Amniotic stem cell (primary cell): Measurements from ENCODE around the gene GOLPH3.
"Not testable (repeated sequence)": the region's sequence is repeated elsewhere in the genome, so short reads cannot be mapped to it uniquely, and the experiment has no call there.

Source experiments
- DNase-seq: peaks from one replicate; lab custom pipeline; 2025; lab: John Stamatoyannopoulos, UW

Gene GOLPH3

GRCh38 chr5:32135086-32135485 lies 39.0 kb downstream of the GOLPH3 start:
- DNase-seq: no peak

- no peak for DNase-seq
Observed at GRCh38 chr5:32132757-32133156, 41.4 kb downstream of the GOLPH3 start.

- DNase-seq: no peak
Observed at GRCh38 chr5:32131604-32132003, 42.5 kb downstream of the GOLPH3 start.

GRCh38 chr5:32130865-32131264 lies 43.3 kb downstream of the GOLPH3 start:
- DNase-seq: no peak

- DNase-seq: no peak
Observed at GRCh38 chr5:32129074-32129598, 45.0 kb downstream of the GOLPH3 start.

- DNase-seq: no peak
Observed at GRCh38 chr5:32127711-32128110, 46.4 kb downstream of the GOLPH3 start.

- no peak for DNase-seq
Observed at GRCh38 chr5:32126691-32127090, 47.4 kb downstream of the GOLPH3 start.

- no peak for DNase-seq
Observed at GRCh38 chr5:32123889-32124676, 50.0 kb downstream of the GOLPH3 start.

- DNase-seq: no peak
Observed at GRCh38 chr5:32123058-32123805, 50.9 kb downstream of the GOLPH3 start.

GRCh38 chr5:32118922-32119321 lies 55.2 kb downstream of the GOLPH3 start:
- not testable (repeated sequence) for DNase-seq

GRCh38 chr5:32116574-32117313 lies 57.4 kb downstream of the GOLPH3 start:
- no peak for DNase-seq

GRCh38 chr5:32115985-32116384 lies 58.1 kb downstream of the GOLPH3 start:
- no peak for DNase-seq

- DNase-seq: no peak
Observed at GRCh38 chr5:32110111-32110696, 63.9 kb downstream of the GOLPH3 start.

- DNase-seq: no peak
Observed at GRCh38 chr5:32109236-32109635, 64.9 kb downstream of the GOLPH3 start.

- DNase-seq: no peak
Observed at GRCh38 chr5:32108167-32108566, 66.0 kb downstream of the GOLPH3 start.

- no peak for DNase-seq
Observed at GRCh38 chr5:32107291-32107690, 66.8 kb downstream of the GOLPH3 start.

GRCh38 chr5:32103521-32103920 lies 70.6 kb downstream of the GOLPH3 start:
- DNase-seq: no peak

- no peak for DNase-seq
Observed at GRCh38 chr5:32102254-32102986, 71.7 kb downstream of the GOLPH3 start.

- DNase-seq: no peak
Observed at GRCh38 chr5:32100691-32101302, 73.3 kb downstream of the GOLPH3 start.

GRCh38 chr5:32100230-32100629 lies 73.9 kb downstream of the GOLPH3 start:
- no peak for DNase-seq

GRCh38 chr5:32099486-32100035 lies 74.6 kb downstream of the GOLPH3 start:
- no peak for DNase-seq
